Tibial artery (tissue), 4 donors: Measurements from ENCODE around the gene CHKA.

Experiments used
- DNase-seq, 2 donors: peaks; one replicate each; pipeline ENCODE4 v3.0.0-alpha.2; 2019
- H3K27ac ChIP-seq, 2 donors: fragments of 200-600 bp; sonication (generic) in 1 of 2; 1 replicate in 1 of 2; 2 replicates in 1 of 2; pipeline ENCODE4 v1.5.1; 2018 to 2019; ENCODE audit warnings: mild to moderate bottlenecking in 1 of 2
- H3K27me3 ChIP-seq, 2 donors: fragments of 200-600 bp; sonication (generic) in 1 of 2; one replicate each; pipeline versions ENCODE4 v1.5.1 to v1.6.0; 2016 to 2019
- H3K36me3 ChIP-seq, 3 donors: fragments of 200-600 bp; sonication (generic) in 2 of 3; one replicate each; pipeline ENCODE4 v1.5.1; 2016 to 2019; ENCODE audit warnings: mild to moderate bottlenecking in 2 of 3
- H3K4me1 ChIP-seq, 4 donors: fragments of 200-600 bp; sonication (generic) in 2 of 4; 1 replicate in 3 of 4; 2 replicates in 1 of 4; pipeline ENCODE4 v1.5.1; 2016 to 2019
- H3K4me3 ChIP-seq, 2 donors: fragments of 200-600 bp; sonication (generic) in 1 of 2; 1 replicate in 1 of 2; 2 replicates in 1 of 2; pipeline ENCODE4 v1.5.1; 2018 to 2019; ENCODE audit warnings: mild to moderate bottlenecking in 2 of 2
- H3K9me3 ChIP-seq, 3 donors: fragments of 200-600 bp; sonication (generic) in 1 of 3; one replicate each; pipeline ENCODE4 v1.5.1; 2016 to 2019
- intact Hi-C: fragments of 100-400 bp; cut with DNase I; formaldehyde crosslinking; loops from one replicate; pipeline ENCODE4 v1.15.0; 2023; ENCODE audit warnings: low total_unique reads
- TF ChIP-seq, protein P1 (sequence below), 2 experiments: fragments of 200-600 bp in 1 of 2; fragments of 450-650 bp in 1 of 2; IDR thresholded peaks; one replicate each; pipeline ENCODE4 v1.5.1; 2017 to 2019; ENCODE audit warnings: antibody characterized with exemption in 2 of 2, mild to moderate bottlenecking in 1 of 2, moderate library complexity in 1 of 2

Gene CHKA

DNA sequence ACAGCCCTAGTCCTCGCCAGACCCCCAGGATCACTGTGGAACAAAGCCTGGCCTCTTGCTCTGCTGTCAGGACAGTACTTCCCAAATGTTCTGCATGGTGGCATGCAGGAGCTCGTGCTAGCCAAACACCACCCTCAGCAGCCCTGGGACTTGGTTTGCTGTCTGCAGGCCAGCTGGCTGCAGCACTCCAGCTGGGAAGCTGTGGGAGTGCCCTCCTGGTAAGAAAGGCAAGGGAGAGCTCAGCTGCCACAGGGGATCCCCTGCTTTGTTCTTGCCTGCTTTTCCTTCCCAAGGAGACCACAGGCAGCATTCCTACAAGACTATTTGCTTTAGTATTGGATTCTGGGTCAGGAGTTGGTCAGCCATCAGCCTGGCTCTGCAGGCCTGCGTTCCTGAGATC is 54.4 kb downstream of the CHKA start:
- Histone ChIP-seq H3K27me3 (no peaks in the 10 kb centered on the region), H3K36me3 (peaks cover 30 to 96% (median 64%) of the 10 kb centered on the region in 3 donors), H3K9me3 (no peaks in the 10 kb centered on the region), H3K27ac (no peak overlapping the region), H3K4me3 (no peak overlapping the region), H3K4me1 (no peaks in the 10 kb centered on the region)
- DNase-seq: no peak
- TF ChIP-seq, protein P1, sequence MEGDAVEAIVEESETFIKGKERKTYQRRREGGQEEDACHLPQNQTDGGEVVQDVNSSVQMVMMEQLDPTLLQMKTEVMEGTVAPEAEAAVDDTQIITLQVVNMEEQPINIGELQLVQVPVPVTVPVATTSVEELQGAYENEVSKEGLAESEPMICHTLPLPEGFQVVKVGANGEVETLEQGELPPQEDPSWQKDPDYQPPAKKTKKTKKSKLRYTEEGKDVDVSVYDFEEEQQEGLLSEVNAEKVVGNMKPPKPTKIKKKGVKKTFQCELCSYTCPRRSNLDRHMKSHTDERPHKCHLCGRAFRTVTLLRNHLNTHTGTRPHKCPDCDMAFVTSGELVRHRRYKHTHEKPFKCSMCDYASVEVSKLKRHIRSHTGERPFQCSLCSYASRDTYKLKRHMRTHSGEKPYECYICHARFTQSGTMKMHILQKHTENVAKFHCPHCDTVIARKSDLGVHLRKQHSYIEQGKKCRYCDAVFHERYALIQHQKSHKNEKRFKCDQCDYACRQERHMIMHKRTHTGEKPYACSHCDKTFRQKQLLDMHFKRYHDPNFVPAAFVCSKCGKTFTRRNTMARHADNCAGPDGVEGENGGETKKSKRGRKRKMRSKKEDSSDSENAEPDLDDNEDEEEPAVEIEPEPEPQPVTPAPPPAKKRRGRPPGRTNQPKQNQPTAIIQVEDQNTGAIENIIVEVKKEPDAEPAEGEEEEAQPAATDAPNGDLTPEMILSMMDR (IDR thresholded peaks at IDR 0.05): no peak
- intact Hi-C loops: no loop called here

DNA sequence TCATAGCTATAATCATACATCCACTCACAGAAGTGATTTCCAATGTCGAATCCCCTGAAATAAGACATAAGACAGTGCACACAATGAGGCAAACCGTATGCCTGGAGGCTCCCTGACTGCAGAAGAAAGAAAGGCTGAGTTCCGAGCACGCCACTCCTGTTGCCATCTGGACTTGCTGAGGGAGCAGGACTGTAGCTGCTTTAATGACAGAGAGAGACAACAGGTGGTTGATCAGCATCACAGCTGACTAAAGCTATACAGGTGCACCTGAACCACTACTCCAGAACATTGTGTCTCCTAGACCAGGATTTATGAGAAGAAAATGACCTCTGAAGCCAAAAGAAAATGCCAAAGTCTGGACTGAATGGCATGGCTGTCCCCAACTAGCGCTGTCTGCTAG is 55.3 kb downstream of the CHKA start:
- Histone ChIP-seq H3K36me3 (peaks cover 37 to 97% (median 68%) of the 10 kb centered on the region in 3 donors), H3K4me1 (no peaks in the 10 kb centered on the region), H3K9me3 (no peaks in the 10 kb centered on the region), H3K4me3 (no peak overlapping the region), H3K27ac (no peak overlapping the region), H3K27me3 (no peaks in the 10 kb centered on the region)
- intact Hi-C loops: no loop called here
- DNase-seq: no peak
- TF ChIP-seq, protein P1 (IDR thresholded peaks at IDR 0.05): no peak

DNA sequence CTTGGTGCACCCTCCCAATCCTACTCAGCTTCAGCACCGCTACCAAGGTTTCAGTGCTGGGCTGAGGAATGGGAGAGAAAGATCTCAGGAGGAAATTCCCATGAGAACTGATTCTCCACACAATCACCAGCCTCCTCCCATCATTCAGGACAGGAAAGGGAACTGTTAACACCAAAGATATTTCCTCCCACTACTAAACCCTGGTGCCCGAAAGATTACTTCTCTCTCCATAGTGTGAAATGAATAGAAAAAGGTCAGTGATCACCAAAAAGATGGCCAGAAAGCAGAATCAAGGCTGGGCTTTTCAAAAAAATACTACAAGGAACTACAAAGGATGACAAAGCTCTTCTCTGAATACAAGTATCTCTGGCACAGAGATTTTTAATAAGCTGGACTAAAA is 56.3 kb downstream of the CHKA start:
- TF ChIP-seq, protein P1 (IDR thresholded peaks at IDR 0.05): no peak
- DNase-seq: no peak
- Histone ChIP-seq H3K4me1 (no peaks in the 10 kb centered on the region), H3K27me3 (no peaks in the 10 kb centered on the region), H3K36me3 (peaks cover 30 to 96% (median 59%) of the 10 kb centered on the region in 3 donors), H3K9me3 (no peaks in the 10 kb centered on the region), H3K27ac (no peak overlapping the region), H3K4me3 (no peak overlapping the region)
- intact Hi-C loops: no loop called here

DNA sequence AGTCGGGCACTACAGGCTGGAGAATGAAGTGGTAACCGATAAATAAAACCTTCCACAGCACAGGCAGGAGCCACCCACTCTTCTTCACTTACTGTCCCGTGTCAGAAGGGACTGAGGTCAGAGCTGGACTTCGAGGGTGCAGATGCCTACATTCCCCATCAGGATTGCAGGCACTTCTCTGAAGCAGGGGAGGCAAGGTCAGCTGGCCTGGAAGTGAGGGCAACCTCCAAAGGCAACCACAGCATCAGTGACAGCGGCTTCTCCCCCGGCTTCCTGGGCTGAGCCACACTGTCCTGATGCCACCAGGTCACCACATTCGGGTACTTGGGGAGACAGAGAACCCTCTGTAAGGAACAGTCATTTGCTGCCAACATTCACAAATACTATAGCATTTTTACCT is 59.7 kb downstream of the CHKA start:
- Histone ChIP-seq H3K36me3 (peaks cover 24 to 76% (median 30%) of the 10 kb centered on the region in 3 donors), H3K27ac (no peak overlapping the region), H3K9me3 (no peaks in the 10 kb centered on the region), H3K4me1 (no peaks in the 10 kb centered on the region), H3K27me3 (no peaks in the 10 kb centered on the region), H3K4me3 (no peak overlapping the region)
- DNase-seq: no peak
- TF ChIP-seq, protein P1 (IDR thresholded peaks at IDR 0.05): no peak
- intact Hi-C loops: no loop called here

DNA sequence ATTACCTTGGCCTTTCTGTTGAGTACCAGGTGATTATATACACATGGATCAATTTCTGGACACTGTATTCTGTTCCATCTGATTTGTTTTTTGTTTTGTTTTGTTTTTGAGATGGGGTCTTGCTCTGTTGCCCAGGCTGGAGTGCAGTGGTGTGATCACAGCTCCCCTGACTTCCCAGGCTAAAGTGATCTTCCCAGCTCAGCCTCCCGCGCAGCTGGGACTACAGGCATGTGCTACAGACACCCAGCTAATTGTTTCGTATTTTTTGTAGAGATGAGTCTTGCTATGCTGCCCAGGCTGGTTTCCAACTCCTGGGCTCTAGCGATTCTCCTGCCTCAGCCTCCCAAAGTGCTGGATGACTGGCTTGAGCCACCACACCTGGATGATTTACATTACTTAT is 63.4 kb downstream of the CHKA start:
- DNase-seq: no peak
- intact Hi-C loops: no loop called here
- H3K36me3 ChIP-seq: peaks cover 10 to 52% (median 20%) of the 10 kb centered on the region in 3 donors

More for the DNA sequence above, 63.4 kb downstream of the CHKA start:
- no peaks in the 10 kb centered on the region for H3K4me1 ChIP-seq
- TF ChIP-seq, protein P1 (IDR thresholded peaks at IDR 0.05): no peak
- H3K27me3 ChIP-seq: no peaks in the 10 kb centered on the region
- no peaks in the 10 kb centered on the region for H3K9me3 ChIP-seq
- H3K27ac ChIP-seq: no peak overlapping the region
- no peak overlapping the region for H3K4me3 ChIP-seq
